CD4-positive, alpha-beta T cell (primary cell): ENCODE measurements around the gene ZSWIM1. TPM values are rescaled to one million over a fixed set of nuclear protein-coding genes. Genes with fewer than 3 reads are reported as not detected.
"Not testable (repeated sequence)": the region's sequence is repeated elsewhere in the genome, so short reads cannot be mapped to it uniquely, and the experiment has no call there.

Experiments used
- ATAC-seq: fragments of 200-7000 bp; cut with Tn5 transposase; one replicate; pipeline ENCODE4 v1.10.0; 2022; ENCODE audit warnings: mild to moderate bottlenecking; ENCODE audit not compliant: poor library complexity
- CTCF ChIA-PET: fragments of 350-600 bp; sonication (Branson Sonifier 250); formaldehyde crosslinking; loops from one replicate; lab custom pipeline; 2021; ENCODE audit warnings: antibody characterized with exemption, inconsistent platforms; lab: Charles Lee
- POLR2A ChIA-PET: fragments of 350-600 bp; sonication (Branson Sonifier 250); formaldehyde crosslinking; loops from one replicate; lab custom pipeline; 2021; ENCODE audit warnings: antibody characterized with exemption, inconsistent platforms; lab: Charles Lee
- DNase-seq, 14 experiments: peaks; one replicate each; pipeline ENCODE4 v3.0.0-alpha.2; 2013 to 2020; ENCODE audit warnings: mixed read lengths in 2 of 14
- H3K27ac ChIP-seq, 2 donors: one replicate each; pipeline versions ENCODE4 v1.5.1 to v1.7.0; 2013; ENCODE audit warnings: low read length in 2 of 2, low read depth in 1 of 2, mild to moderate bottlenecking in 1 of 2
- H3K27me3 ChIP-seq, 2 experiments: 1 replicate in 1 of 2; 2 replicates in 1 of 2; pipeline versions ENCODE4 v1.6.1 to v1.7.0; 2013; ENCODE audit warnings: low read length in 2 of 2, control low read depth in 1 of 2, mild to moderate bottlenecking in 1 of 2, moderate library complexity in 1 of 2; ENCODE audit not compliant: insufficient read depth in 2 of 2, control insufficient read depth in 1 of 2
- H3K36me3 ChIP-seq: one replicate; pipeline ENCODE4 v1.6.1; 2013; ENCODE audit warnings: low read length, control low read depth; ENCODE audit not compliant: insufficient read depth
- H3K4me1 ChIP-seq: one replicate; pipeline ENCODE4 v1.6.1; 2013; ENCODE audit warnings: low read length, control low read depth; ENCODE audit not compliant: insufficient read depth
- H3K4me3 ChIP-seq: one replicate; pipeline ENCODE4 v1.5.1; 2013; ENCODE audit warnings: mild to moderate bottlenecking, low read length, moderate library complexity
- H3K9me3 ChIP-seq, 2 experiments: 1 replicate in 1 of 2; 2 replicates in 1 of 2; pipeline versions ENCODE4 v1.6.1 to v1.7.0; 2013; ENCODE audit warnings: low read length in 2 of 2, mild to moderate bottlenecking in 2 of 2, control low read depth in 1 of 2, moderate library complexity in 1 of 2; ENCODE audit not compliant: control insufficient read depth in 1 of 2, insufficient read depth in 1 of 2
- H3K27ac Mint-ChIP-seq: one replicate; pipeline ENCODE4 v1.8.0; 2020; ENCODE audit warnings: mixed read lengths
- H3K27me3 Mint-ChIP-seq: one replicate; pipeline ENCODE4 v1.8.0; 2021; ENCODE audit warnings: mixed read lengths
- H3K36me3 Mint-ChIP-seq: one replicate; pipeline ENCODE4 v1.8.0; 2021; ENCODE audit warnings: low read depth, mixed read lengths
- H3K4me1 Mint-ChIP-seq: one replicate; pipeline ENCODE4 v1.8.0; 2021; ENCODE audit warnings: low read depth, mixed read lengths
- H3K4me3 Mint-ChIP-seq: one replicate; pipeline ENCODE4 v1.8.0; 2020; ENCODE audit warnings: mild to moderate bottlenecking, mixed read lengths
- H3K9me3 Mint-ChIP-seq: one replicate; pipeline ENCODE4 v1.8.0; 2020; ENCODE audit warnings: mixed read lengths
- intact Hi-C, 2 experiments: fragments of 100-400 bp; cut with DNase I in 1 of 2; cut with micrococcal nuclease in 1 of 2; formaldehyde crosslinking; loops; one replicate each; pipeline versions ENCODE4 v1.15.1 to v1.9.0; 2023 to 2025; cut with DNase I, micrococcal nuclease
- total RNA-seq, 174 experiments: library from RNA in 2 of 174; stranded (reverse) in 2 of 174; gene quantifications; one replicate each; pipeline ENCODE4 v1.2.3 and lab custom pipeline; 2021 to 2026
- TF ChIP-seq, protein P1 (sequence below): fragments of 200-600 bp; IDR thresholded peaks from one replicate; pipeline ENCODE4 v1.8.0; 2022; ENCODE audit warnings: antibody characterized with exemption, mild to moderate bottlenecking

ZSWIM1 gene
- total RNA-seq, 2 experiments from 2014 or later: 9.3 to 10.7 TPM

- Mint-ChIP-seq H3K4me1 (peaks cover 4% of the 10 kb centered on the region), H3K9me3 (no peaks in the 10 kb centered on the region), H3K36me3 (no peaks in the 10 kb centered on the region), H3K27ac (no peak overlapping the region), H3K4me3 (no peak overlapping the region), H3K27me3 (no peaks in the 10 kb centered on the region)
- peaks cover 3% of the 10 kb centered on the region for H3K4me1 ChIP-seq
- no peaks in the 10 kb centered on the region for H3K36me3 ChIP-seq
- ChIA-PET CTCF (no interaction called here), POLR2A (interaction anchor here (0.6 to 3.3 kb wide), 5 partner anchors 8 to 1005 kb away, joined by 3 to 20 read pairs (median 6); partner anchors contain the start of genes CTSA, NEURL2, PCIF1 and ZSWIM1)
- DNase-seq (no peak), ATAC-seq (no peak)
- H3K27me3 ChIP-seq: no peaks in the 10 kb centered on the region
- H3K4me3 ChIP-seq: no peak overlapping the region
- no peak overlapping the region for H3K27ac ChIP-seq
- TF ChIP-seq, protein P1, sequence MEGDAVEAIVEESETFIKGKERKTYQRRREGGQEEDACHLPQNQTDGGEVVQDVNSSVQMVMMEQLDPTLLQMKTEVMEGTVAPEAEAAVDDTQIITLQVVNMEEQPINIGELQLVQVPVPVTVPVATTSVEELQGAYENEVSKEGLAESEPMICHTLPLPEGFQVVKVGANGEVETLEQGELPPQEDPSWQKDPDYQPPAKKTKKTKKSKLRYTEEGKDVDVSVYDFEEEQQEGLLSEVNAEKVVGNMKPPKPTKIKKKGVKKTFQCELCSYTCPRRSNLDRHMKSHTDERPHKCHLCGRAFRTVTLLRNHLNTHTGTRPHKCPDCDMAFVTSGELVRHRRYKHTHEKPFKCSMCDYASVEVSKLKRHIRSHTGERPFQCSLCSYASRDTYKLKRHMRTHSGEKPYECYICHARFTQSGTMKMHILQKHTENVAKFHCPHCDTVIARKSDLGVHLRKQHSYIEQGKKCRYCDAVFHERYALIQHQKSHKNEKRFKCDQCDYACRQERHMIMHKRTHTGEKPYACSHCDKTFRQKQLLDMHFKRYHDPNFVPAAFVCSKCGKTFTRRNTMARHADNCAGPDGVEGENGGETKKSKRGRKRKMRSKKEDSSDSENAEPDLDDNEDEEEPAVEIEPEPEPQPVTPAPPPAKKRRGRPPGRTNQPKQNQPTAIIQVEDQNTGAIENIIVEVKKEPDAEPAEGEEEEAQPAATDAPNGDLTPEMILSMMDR: no peak
- H3K9me3 ChIP-seq: no peaks in the 10 kb centered on the region
- intact Hi-C loops: no loop called here
Measured at GRCh38 chr20:45925821-45926506, 44.9 kb downstream of the ZSWIM1 start.

GRCh38 chr20:45926731-45927070 lies 45.7 kb downstream of the ZSWIM1 start:
- intact Hi-C loops: no loop called here
- Histone ChIP-seq H3K4me3 (no peak overlapping the region), H3K4me1 (peaks cover 3% of the 10 kb centered on the region), H3K27ac (no peak overlapping the region), H3K27me3 (no peaks in the 10 kb centered on the region), H3K36me3 (no peaks in the 10 kb centered on the region), H3K9me3 (no peaks in the 10 kb centered on the region)
- POLR2A ChIA-PET: interaction anchor here (0.6 to 1.2 kb wide), 2 partner anchors 8 to 1006 kb away, joined by 3 to 7 read pairs; partner anchors contain the start of gene PCIF1
- CTCF ChIA-PET: no interaction called here
- ATAC-seq: no peak
- DNase-seq: no peak
- Mint-ChIP-seq H3K4me1 (peaks cover 4% of the 10 kb centered on the region), H3K9me3 (no peaks in the 10 kb centered on the region), H3K27ac (no peak overlapping the region), H3K27me3 (no peaks in the 10 kb centered on the region), H3K4me3 (no peak overlapping the region), H3K36me3 (no peaks in the 10 kb centered on the region)
- TF ChIP-seq, protein P1: no peak

- Histone ChIP-seq H3K4me3 (no peak overlapping the region), H3K27ac (no peak overlapping the region), H3K4me1 (peaks cover 3% of the 10 kb centered on the region), H3K27me3 (no peaks in the 10 kb centered on the region), H3K36me3 (no peaks in the 10 kb centered on the region), H3K9me3 (no peaks in the 10 kb centered on the region)
- H3K36me3 Mint-ChIP-seq: no peaks in the 10 kb centered on the region
- ATAC-seq (no peak), DNase-seq (no peak)
- intact Hi-C loops: no loop called here
- no peak overlapping the region for H3K4me3 Mint-ChIP-seq
- H3K27ac Mint-ChIP-seq: no peak overlapping the region
- ChIA-PET POLR2A (interaction anchor here (0.8 to 1.2 kb wide), 2 partner anchors 8 to 36 kb away, joined by 3 to 7 read pairs; partner anchors contain the start of genes CTSA, NEURL2 and PCIF1), CTCF (no interaction called here)
- H3K27me3 Mint-ChIP-seq: no peaks in the 10 kb centered on the region
- H3K9me3 Mint-ChIP-seq: no peaks in the 10 kb centered on the region
- peaks cover 4% of the 10 kb centered on the region for H3K4me1 Mint-ChIP-seq
- TF ChIP-seq, protein P1: no peak
Measured at GRCh38 chr20:45927071-45927878, 46.2 kb downstream of the ZSWIM1 start.

DNA sequence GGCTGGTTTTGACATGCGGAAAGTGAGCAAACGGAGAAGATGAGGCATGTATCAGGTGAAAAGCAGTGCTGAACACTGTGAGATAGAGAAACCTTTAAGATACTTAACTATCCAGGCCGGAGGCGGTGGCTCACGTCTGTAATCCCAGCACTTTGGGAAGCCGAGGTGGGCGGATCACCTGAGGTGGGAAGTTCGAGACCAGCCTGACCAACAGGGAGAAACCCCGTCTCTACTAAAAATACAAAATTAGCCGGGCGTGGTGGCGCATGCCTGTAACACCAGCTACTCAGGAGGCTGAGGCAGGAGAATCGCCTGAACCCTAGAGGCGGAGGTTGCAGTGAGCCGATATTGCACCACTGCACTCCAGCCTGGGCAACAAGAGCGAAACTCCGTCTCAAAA lies 50.7 kb downstream of the ZSWIM1 start:
- H3K36me3 ChIP-seq, POLR2A ChIA-PET, H3K27ac Mint-ChIP-seq, H3K27me3 ChIP-seq, H3K4me3 ChIP-seq, H3K9me3 Mint-ChIP-seq, CTCF ChIA-PET, H3K4me3 Mint-ChIP-seq, DNase-seq, H3K27me3 Mint-ChIP-seq, H3K27ac ChIP-seq, H3K9me3 ChIP-seq, ATAC-seq: not testable (repeated sequence)
- Mint-ChIP-seq H3K4me1 (peaks cover 18% of the 10 kb centered on the region), H3K36me3 (peaks cover 21% of the 10 kb centered on the region)
- intact Hi-C loops: loop anchor here in 1 of 2 experiments (2.0 to 5.0 kb wide), 3 partner anchors 21 to 431 kb away; no protein-coding TSS in a partner anchor
- peaks cover 26% of the 10 kb centered on the region for H3K4me1 ChIP-seq
